Hippocampal formation (tissue), 2 donors: Measurements from ENCODE around the gene TCF12.

Experiments
- DNase-seq, 2 donors: peaks; one replicate each; lab custom pipeline; 2025; lab: John Stamatoyannopoulos, UW

Gene TCF12

DNA sequence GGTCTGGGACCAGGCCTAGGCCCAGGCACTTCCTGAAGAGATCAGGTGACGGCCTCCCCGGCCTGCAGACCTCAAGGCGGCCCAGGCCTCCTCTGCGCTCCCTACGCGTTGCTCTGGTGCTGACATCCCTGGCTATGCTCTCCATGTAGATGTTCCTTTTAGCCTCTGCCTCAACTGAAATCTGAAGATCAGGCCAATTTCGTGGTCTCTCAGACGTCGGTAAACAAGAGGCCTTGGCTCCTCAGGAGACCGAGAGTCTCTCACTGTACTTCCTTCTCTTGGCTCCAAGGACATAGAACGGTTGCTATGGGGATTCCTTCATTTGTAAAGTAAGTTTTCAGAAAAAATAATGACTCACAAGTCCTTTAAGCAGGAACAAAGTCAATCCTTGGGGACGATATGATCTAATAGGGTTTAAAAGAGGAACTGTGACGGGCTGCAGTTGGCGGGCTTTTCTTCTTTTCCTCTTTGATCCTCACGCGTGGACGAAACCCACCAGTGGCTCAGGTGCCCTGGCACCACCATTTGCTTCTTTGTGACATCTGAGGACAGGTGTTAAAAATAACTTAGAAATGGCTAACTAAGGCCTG, 402.3 kb downstream of the TCF12 start:
- no peak for DNase-seq

DNA sequence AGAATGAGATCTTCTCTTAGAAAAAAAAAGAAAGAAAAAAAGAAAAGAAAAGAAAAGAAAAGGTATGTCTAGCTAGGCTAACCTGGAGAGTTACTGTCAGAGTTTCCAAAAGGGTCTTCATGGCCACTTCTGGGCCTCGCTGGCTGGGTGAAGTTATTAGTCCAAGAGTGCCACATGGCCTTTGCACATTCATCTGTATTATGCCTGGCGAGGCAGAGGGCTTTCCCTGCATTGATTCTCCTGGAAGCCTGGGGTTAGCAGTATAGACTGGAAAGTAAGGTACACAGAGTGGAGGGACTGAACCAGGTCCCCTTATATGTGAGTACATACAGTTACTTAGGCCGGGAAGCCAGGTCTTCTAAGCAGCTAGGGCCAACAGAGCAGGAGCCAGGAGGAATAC, 403.0 kb downstream of the TCF12 start:
- DNase-seq, result no peak

DNA sequence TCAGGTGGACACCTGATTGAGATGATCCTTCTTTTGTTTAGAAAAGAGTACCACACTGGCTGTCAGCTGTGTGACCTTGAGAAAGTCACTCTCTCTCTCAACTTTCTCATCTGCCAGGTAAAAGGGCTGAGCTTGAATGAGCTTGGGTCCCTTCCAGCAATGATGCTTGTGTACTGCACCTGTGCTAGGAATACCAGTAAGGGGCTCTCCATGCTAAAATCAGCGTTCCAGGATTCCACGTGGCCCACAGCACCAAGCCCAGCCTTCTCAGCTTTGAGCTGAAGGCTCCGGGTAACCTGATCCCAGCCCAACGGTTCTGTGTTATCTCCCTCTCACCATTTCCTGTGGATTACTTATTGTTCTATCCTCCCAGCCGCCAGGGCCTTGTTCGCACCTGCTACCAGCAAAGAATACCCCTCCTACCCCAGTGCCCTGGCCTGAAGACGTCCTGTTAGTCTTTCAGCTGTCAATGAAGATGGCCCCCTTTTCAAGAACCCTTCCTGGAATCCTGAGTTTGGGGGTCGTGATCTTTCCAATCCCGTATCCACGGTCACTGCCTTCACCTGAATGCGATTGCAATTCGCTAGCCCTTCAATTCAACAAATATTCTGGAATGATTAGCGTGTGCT, 403.6 kb downstream of the TCF12 start:
- DNase-seq, result no peak

DNA sequence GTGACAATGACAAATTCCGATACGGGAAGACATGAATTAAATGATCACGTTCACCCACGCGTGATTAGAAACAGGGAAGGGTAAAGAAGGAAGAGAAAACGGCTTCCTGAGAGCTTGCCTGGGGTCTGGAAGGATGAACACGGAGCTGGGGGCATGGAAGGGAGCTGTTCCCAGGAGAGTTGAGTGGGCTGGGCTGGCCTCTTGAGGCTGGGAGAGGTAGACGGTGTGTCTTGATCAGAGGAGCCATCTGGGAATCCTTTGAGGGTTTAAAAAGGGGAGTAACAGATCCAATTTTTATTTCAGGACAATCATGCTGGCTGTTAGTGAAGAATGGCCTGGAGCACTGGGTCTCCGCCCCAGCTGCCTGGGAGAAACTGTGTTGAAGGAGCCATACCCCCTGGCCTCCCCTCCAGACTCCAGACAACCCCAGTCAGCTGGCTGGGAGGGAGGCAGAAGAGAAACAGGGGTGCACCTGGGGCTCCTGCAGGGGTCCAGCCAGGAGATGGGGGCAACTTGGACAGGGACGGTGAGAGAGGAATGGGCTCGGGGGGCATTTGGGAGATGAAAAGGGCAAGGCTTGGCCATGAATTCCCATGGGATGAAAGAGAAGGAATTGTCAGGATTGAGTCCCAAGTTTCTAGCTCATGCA, 404.3 kb downstream of the TCF12 start:
- no peak for DNase-seq

DNA sequence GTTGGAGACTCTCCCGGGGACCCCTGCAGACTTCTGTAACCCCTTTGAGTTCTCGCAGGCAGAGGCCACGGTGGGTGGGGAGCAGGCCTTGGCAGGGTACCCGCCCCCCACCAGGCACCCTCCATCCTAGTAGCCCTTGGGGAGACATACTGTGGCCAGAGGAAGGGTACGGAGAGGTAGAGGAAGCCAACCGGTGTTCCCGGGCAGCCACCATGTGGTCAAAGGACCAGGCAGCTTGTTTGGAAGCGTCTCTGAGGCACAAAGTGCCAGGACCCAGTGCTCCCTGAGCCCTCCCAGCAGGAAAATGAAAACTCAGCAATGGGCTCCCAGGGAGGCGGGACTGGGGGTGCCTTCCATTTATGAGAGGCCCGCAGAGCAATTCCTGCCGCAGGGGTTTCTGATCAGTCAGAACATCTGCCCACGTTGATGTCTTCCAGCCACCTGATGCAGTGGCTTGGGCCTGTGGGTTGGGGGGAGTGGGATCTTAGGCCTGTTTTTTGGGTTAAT, 404.9 kb downstream of the TCF12 start:
- no peak for DNase-seq

DNA sequence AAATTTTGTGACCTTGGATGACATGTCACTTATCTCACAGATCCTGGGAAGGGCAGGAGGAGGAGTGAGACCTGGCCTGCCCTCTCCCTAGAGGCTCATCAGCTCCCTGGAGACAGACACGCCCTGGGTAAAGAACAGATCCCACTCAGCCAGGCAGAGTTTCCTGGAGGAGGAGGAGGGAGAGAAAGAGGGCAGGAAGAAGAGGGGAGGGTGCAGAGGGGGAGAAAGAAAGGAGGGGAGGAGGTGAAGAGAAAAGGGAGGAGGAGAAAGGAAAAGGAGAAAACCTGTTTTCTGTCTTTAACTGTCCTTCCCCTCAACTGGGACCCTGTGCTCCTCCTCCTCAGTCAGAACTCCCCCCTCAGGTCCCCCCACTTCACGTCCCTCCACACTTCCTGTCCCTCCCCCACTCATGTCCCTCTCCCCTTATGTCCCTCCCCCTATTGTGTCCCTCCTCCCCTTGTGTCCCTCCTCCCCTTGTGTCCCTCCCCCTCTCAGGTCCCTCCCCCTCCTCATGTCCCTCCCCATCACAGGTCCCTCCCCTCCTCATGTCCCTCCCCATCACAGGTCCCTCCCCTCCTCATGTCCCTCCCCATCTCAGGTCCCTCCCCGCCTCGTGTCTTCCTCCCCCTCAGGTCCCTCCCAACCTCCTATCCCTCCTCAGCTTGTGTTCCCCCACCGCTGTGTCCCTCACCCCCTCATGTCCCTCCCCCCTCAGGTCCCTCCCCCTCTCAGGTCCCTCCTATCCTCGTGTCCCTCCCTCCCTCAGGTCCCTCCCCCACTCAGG, 405.6 kb downstream of the TCF12 start:
- no peak for DNase-seq

DNA sequence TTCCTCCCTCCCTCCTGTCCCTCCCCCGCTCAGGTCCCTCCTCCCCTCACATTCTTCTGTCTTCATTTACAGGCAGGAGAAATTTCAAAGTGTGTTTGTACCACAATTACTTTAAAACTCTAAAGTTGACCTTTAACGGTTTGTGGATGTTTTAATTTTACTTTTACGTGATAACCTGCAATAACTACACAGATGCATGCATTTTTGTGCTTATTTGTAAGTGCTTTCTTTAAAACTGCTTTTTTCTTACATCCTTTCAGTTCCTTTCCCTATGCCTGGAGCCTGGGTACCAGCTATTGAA, 406.1 kb downstream of the TCF12 start:
- DNase-seq, result no peak

DNA sequence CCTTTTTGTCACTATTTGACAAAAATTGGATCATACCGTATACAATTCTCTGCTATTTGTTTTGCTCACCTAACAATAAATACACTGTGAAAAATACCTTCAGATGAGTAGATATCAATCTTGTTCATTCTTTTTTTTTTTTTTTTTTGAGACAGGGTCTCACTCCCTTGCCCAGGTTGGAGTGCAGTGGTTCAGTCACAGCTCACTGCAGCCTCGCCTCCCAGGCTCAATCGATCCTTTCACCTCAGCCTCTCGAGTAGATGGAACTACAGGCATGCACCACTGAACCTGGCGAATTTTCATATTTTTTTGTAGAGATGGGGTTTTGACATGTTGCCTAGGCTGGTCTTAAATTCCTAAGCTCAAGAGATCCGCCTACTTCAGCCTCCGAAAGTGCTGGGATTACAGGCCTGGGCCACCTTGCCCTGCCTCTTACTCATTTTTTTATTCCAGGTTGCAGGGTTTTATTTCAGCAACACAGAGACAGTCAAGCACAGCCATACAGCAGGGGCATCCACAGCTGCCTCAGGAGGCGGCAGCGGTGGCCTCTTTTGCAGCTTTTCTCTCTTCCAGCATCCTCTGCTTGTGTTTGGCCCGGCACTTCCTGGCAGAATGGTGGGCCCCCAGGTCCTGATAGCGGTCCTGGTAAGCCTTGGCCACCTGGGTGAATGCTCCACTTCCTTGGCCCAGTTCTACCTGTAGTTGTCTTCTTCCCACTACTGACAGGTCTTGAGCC, 406.7 kb downstream of the TCF12 start:
- no peak for DNase-seq

DNA sequence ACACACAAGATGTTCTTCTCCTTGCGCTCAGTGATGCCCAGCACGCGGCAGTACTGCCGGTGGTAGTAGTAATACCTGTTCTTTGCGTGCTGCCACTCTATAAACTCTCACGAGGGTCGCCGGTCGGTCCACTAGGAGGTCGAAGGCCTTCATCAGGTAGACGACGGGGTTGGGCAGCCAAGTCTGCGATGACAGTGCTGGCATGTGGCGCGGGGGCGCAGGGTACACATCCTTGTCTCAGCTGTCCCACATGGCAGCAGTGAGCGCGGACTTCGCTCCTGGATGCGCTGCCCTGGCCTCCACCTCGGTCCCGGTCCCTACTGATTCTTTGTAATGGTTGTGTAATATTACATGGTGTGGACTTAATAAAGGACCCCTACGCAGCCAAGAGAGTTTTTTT, 407.8 kb downstream of the TCF12 start:
- no peak for DNase-seq

DNA sequence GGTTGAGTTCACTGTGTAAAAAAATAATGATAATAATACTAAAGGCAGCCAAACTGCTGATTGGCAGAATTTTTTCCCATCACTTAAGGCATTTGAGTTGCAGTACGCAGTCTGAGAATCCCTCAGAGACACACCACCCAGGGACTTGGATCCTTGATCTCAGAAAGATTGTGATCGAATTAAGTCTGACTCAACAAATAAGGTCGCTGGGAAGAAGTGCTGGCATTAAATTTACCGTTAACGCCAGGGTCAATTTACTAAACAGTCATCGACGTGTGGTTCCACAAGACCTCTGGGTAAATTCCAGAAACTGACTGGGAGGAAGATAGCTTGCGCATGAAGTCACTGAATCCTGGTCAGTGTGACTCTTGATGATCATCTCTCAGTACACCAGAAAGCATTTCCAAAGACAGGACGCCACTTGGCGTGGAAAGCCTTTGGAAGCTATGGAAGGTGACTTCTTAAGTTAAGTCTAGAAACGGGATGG, 409.6 kb downstream of the TCF12 start:
- no peak for DNase-seq

DNA sequence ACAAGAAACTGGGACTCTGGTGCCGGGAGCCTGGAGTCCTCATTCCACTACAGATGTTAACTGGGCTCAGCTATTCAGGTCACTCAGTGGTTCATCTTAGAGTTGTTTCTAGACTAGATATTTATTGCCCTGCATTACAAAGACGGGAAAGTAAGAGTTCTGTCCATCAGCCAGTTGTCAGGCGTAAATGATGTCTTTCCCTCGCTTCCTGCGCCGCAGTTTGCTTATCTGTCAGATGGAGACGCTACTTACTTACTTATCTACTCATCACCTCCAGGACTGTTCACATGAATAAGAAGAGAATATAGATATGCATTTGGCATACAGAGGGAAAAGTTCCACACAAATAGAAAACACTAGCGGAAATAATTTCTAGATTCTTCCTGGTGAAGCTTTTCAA, 410.0 kb downstream of the TCF12 start:
- DNase-seq, result no peak

DNA sequence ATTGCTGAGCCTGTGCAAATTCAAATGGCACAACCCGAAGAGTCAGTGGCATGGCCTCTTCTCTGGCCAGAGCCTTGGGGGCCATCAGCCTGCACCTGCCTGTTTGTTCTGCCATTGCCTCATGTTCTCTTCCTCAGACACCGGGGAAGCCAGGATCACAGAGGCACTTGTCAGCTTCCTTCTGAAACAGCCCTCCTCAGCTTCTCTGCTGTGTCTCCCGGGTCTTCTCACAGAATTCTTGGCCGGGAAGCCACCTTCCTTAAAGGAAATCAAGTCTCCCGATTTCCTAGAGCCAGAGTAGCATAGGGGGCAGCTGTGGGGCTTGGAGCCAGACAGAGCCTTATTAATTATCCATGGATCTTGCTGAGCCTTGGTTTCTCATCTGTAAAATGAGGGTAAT, 410.5 kb downstream of the TCF12 start:
- DNase-seq, result no peak

DNA sequence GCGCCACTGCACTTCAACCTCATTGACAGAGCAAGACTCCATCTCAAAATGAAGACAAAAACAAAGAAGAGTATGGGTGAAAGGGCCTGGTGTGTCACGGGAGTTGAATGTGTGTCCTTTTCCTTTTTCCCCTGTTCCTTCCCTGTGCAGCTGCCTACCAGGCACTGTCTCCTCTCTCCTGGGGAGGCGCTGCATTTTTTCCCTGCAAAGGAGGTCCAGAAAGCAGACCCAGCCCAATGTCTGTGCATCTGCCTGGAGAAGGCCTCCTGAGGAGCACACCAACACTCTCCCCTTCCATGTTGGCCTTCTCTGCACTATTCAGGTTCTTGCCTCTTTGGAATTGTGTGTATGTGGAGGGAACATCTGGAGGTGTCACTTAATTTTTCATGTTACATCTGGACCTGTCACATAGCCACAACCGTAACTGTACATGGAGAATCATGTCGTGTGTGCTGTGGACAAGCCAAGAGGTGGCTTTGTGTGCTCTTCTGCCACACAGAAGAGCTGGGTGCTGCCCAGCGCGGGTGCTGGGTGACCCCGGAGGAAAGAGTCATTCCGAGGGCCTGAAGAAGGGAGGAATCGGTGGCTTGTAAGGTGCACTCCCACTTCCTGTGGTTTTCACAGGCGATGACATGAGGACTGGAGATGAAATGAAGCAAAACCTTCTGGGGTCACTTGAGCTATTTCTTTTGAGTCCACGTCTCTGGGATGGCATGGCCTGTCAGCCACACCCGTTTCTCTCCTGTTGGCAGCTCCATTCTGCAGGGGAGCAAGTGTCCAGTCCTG, 411.3 kb downstream of the TCF12 start:
- DNase-seq, result no peak

DNA sequence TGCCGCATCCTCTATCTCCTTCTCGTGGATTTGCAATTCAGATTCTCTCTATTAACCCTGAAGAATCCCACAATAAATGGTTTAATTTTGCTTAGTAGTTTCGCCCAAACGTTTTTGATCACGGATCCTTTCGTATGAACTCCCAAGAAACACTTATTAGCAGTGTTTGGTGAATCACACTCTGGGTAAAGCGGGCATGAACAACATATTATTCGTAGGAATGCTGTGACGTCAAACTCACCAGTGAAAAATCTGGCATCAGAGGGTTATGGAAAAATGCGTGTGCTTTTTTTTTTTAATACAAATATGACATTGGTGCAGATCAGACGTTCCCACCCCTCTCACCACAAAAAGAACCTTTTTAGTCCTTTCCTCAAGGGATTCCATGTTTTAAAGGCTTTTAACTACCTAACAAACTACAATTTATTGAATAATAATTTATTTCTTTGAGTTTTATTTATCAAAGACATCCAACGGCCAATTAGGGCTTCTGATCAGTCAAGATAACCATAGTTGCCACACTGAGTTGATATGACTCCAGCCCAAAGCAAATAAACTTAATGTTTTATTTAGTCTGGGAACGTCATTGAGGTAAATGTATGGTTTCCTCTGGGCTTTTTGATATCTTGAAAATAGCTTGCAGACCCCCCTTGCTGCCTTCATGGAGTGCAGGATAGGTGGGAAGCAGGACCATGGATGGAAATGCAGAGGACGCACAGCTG, 412.3 kb downstream of the TCF12 start:
- DNase-seq, result no peak

DNA sequence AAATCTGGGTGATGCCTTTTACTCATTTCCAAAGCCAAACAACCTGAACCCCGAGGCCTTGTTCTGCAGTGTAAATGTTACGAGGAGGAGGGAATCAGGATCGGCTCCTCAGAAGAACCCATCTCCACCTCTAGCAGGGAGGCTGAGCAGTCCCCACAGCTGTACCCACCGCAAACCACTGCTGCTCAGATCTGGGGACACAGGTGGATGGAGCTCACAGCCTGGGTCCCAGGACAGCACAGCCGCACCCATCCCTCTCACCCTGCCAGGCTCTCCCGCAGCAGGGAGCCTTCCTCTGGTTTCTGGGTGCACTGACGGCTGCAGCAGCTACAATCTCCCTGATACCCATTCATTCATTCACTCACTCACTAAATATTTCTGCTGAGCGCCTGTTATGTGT, 413.9 kb downstream of the TCF12 start:
- DNase-seq, result no peak

DNA sequence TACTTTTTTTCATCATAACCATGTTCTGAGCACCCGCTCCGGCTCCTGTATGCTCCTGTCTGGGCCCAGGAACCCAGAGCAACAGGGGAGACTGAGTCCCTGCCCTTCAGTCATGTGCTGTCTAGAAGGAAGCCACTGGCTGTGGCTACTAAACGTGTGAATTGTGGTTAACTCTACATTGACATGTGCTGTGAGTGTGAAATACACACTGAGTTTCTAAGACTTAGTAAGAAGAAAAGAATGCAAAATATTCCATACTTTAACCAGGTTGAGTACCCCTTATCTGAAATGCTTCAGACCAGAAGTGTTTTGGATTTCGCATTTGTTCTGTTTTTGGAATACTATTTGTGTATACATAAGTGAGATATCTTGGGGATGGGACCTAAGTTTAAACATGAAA, 415.0 kb downstream of the TCF12 start:
- no peak for DNase-seq

DNA sequence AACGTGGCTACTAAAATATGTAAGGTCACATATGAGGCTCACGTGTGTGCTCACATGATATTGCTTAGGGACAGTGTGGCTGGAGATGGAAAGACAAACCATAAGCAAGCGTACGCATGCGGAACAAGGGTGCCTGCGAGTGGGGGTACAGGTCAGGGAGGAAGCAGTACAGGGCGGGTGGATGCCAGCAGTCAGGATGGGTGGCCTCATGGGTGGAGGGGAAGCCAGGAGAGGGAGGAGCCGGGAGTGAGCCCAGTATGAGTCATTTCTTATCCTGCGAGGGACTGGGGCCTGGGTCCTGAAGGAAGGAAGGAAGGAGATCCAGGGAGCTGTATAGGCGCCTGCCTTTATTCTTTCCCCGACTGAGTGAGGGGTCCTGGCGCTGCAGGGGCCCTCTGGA, 415.8 kb downstream of the TCF12 start:
- no peak for DNase-seq

DNA sequence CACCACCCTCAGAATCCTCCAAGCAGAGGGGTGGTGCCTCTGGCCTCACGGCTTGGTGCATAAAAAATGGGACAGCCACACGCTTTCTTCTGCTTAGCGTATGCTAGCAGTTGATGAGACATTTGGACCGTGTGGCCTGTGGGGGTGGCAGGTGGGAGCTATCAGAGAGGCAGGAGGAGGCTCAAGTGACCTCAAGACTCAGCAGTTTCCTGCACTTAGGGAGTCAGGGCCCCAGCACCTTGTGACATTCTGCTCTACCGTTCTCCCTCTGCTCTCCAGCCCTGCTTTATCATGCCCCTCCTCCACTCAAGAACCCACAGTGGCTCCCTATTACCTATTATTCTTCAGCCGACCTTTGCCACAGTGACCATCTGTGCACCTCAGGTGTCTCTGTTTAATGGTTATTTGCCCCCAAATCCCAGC, 416.9 kb downstream of the TCF12 start:
- no peak for DNase-seq

DNA sequence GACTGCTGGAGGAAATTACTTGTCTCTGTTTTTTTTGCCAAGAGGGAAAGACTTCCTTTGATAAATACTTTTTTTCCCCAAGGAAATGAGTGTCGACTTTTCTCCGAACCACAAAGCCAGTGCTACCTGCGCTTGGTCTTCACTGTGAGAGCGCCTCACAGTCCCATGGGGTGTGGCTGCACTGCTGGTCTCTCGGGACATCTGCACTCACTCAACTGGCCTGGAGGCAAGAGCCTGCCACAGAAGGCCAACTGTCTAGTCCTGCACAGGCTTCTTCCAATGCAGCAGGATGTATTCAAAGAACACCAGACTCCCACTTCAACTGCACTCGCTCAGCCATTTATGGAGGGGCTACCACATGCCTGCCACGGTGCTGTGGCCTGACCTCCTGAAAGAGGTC, 417.3 kb downstream of the TCF12 start:
- no peak for DNase-seq

DNA sequence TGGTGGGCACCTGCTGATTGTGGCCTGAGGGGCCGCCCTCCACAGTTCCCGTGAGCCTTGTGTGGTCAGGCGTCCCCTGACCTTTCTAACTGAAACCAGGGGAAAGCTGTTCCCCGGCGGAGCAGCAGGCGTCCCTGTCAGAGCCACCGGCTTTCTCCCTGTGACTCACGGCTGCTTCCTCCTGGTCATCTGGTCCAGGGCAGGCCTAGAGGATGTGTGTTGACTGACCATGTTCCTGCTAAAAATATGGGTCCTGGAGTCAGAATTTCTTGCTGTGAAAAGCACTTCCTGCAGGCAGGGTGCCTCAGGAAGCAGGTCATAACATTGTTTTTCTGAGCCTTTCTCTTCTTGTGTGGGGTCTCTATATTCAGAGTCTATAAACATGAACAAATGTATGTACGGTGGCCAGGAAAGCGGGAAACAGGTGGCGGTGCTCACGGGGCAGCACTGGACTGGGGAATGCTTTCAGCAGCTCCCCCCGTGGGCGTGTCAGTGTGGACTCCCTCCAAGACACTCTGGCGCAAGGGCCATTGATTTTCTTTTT, 419.5 kb downstream of the TCF12 start:
- DNase-seq, result no peak
